OCI-LY1 (cell line): ENCODE data around the gene BMI1.

Experiments used
- H2AFZ ChIP-seq: fragments of 200-600 bp; sonication (generic), shearing (Covaris generic); 2 replicates; pipeline ENCODE4 v1.6.0; 2014; ENCODE audit warnings: antibody characterized with exemption, mild to moderate bottlenecking, low read length
- H3F3A ChIP-seq: fragments of 200-600 bp; sonication (generic), shearing (Covaris generic); 2 replicates; pipeline ENCODE4 v1.6.0; 2014; ENCODE audit warnings: mild to moderate bottlenecking, antibody characterized with exemption, low read length, moderate library complexity; ENCODE audit not compliant: insufficient read depth
- H3K27ac ChIP-seq: fragments of 200-600 bp; sonication (generic); 2 replicates; pipeline ENCODE4 v1.5.1; 2014; ENCODE audit warnings: low read length, mixed run types, mild to moderate bottlenecking, low read depth; ENCODE audit not compliant: poor library complexity, severe bottlenecking
- H3K27me3 ChIP-seq: fragments of 200-600 bp; sonication (generic); 2 replicates; pipeline ENCODE4 v1.6.0; 2014; ENCODE audit warnings: antibody characterized with exemption, mild to moderate bottlenecking, low read length, moderate library complexity; ENCODE audit not compliant: insufficient read depth
- H3K36me3 ChIP-seq: fragments of 200-600 bp; sonication (generic); 2 replicates; pipeline ENCODE4 v1.6.1; 2014; ENCODE audit warnings: mild to moderate bottlenecking, antibody characterized with exemption, low read length, moderate library complexity, mixed read lengths; ENCODE audit not compliant: insufficient read depth
- H3K4me1 ChIP-seq: fragments of 200-600 bp; sonication (generic); 2 replicates; pipeline ENCODE4 v1.5.1; 2014; ENCODE audit warnings: mild to moderate bottlenecking, low read length, moderate library complexity; ENCODE audit not compliant: insufficient read depth, severe bottlenecking
- H3K4me2 ChIP-seq: fragments of 200-600 bp; sonication (generic), shearing (Covaris generic); 2 replicates; pipeline ENCODE4 v1.6.1; 2014; ENCODE audit warnings: low read length
- H3K4me3 ChIP-seq: fragments of 200-600 bp; sonication (generic); 2 replicates; pipeline ENCODE4 v1.5.1; 2014; ENCODE audit warnings: low read length, low read depth, mild to moderate bottlenecking, mixed read lengths; ENCODE audit not compliant: poor library complexity, severe bottlenecking
- H3K79me2 ChIP-seq: fragments of 200-600 bp; shearing (Covaris generic); 2 replicates; pipeline ENCODE4 v1.6.1; 2016; ENCODE audit warnings: mixed run types, low read length, mixed read lengths; ENCODE audit not compliant: insufficient read depth
- H3K9ac ChIP-seq: fragments of 200-600 bp; sonication (generic), shearing (Covaris generic); 2 replicates; pipeline ENCODE4 v1.6.1; 2014; ENCODE audit warnings: mild to moderate bottlenecking, low read length, mixed read lengths
- H3K9me2 ChIP-seq: fragments of 200-600 bp; sonication (generic), shearing (Covaris generic); 2 replicates; pipeline ENCODE4 v1.6.1; 2014; ENCODE audit warnings: low read depth, mild to moderate bottlenecking, low read length, mixed read lengths
- H3K9me3 ChIP-seq: fragments of 200-600 bp; shearing (Covaris generic); 2 replicates; pipeline ENCODE4 v1.6.1; 2014; ENCODE audit warnings: low read length, mixed read lengths
- H4K20me1 ChIP-seq: fragments of 200-600 bp; sonication (generic), shearing (Covaris generic); 2 replicates; pipeline ENCODE4 v1.6.0; 2016; ENCODE audit warnings: mild to moderate bottlenecking, low read length; ENCODE audit not compliant: insufficient read depth
- CTCF ChIP-seq: fragments of 200-600 bp; sonication (generic), shearing (Covaris generic); IDR thresholded peaks from 2 replicates; pipeline ENCODE4 v1.5.1; 2017; ENCODE audit warnings: mild to moderate bottlenecking, antibody characterized with exemption, low read length, moderate library complexity, mixed read lengths
- EZH2 ChIP-seq: fragments of 200-600 bp; sonication (generic), shearing (Covaris generic); IDR thresholded peaks from 2 replicates; pipeline ENCODE4 v1.8.0; 2017; ENCODE audit warnings: borderline replicate concordance, mixed run types, mild to moderate bottlenecking, antibody characterized with exemption, low read length, moderate library complexity, mixed read lengths

BMI1 gene

GRCh38 chr10:22379059-22379458 is 58.2 kb downstream of the BMI1 start:
- Histone ChIP-seq H3K4me2 (no peak overlapping the region), H3K36me3 (no peaks in the 10 kb centered on the region), H2AFZ (no peak overlapping the region), H3K9me3 (no peaks in the 10 kb centered on the region), H3K9me2 (no peaks in the 10 kb centered on the region), H3F3A (no peaks in the 10 kb centered on the region), H3K27me3 (no peaks in the 10 kb centered on the region), H3K27ac (no peak overlapping the region), H3K79me2 (no peaks in the 10 kb centered on the region), H4K20me1 (no peaks in the 10 kb centered on the region), H3K9ac (no peak overlapping the region), H3K4me1 (no peaks in the 10 kb centered on the region), H3K4me3 (no peak overlapping the region)
- TF ChIP-seq CTCF (no peak), EZH2 (no peak)
